M059J (cell line): ENCODE measurements around the gene AIPL1. TPM values are rescaled to one million over a fixed set of nuclear protein-coding genes. Genes with fewer than 3 reads are reported as not detected.
"Not testable (repeated sequence)": the region's sequence is repeated elsewhere in the genome, so short reads cannot be mapped to it uniquely, and the experiment has no call there.

ENCODE experiments used
- DNase-seq: peaks from one replicate; pipeline ENCODE4 v3.0.0-alpha.2; 2012; ENCODE audit warnings: low read depth
- total RNA-seq: library from RNA; depleted of rRNA; stranded (reverse); fragments of >200 nt; shearing (Covaris generic); gene quantifications from 2 replicates; pipeline ENCODE4 v1.2.3, GENCODE V29; 2014; rRNA removed

Gene AIPL1, protein sequence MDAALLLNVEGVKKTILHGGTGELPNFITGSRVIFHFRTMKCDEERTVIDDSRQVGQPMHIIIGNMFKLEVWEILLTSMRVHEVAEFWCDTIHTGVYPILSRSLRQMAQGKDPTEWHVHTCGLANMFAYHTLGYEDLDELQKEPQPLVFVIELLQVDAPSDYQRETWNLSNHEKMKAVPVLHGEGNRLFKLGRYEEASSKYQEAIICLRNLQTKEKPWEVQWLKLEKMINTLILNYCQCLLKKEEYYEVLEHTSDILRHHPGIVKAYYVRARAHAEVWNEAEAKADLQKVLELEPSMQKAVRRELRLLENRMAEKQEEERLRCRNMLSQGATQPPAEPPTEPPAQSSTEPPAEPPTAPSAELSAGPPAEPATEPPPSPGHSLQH
- total RNA-seq: 0.05 TPM in 1 of 2 replicates, not detected in the other

GRCh38 chr17:6435051-6435450, at the start of gene AIPL1:
TSS of gene AIPL1 (minus strand) at chr17:6435121. CDS start at chr17:6435104, 17 bp downstream.
- no peak for DNase-seq

DNA sequence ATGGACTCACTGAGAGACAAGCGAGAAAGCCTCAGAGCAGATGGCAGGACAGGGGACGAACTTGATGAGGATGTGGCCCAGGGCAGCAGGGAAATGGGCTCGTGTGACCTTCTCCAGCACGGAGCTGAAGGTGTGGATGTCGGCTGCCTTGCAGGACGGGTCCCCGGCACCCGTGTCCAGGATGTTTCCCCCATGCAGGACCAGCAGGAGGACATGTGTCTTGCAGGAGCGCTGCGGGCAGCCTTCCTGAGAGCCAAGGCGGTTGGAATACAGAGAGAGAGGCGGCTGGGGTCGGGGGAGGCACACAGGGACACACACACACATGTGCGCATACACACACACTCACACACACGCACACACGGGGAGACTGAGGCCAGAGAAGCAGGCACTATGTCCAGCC, 48.6 kb upstream of the AIPL1 start:
- no peak for DNase-seq

GRCh38 chr17:6482796-6483195, 47.9 kb upstream of the AIPL1 start:
- DNase-seq: not testable (repeated sequence)

- no peak for DNase-seq
Observed at GRCh38 chr17:6482105-6482455, 47.2 kb upstream of the AIPL1 start.

DNA sequence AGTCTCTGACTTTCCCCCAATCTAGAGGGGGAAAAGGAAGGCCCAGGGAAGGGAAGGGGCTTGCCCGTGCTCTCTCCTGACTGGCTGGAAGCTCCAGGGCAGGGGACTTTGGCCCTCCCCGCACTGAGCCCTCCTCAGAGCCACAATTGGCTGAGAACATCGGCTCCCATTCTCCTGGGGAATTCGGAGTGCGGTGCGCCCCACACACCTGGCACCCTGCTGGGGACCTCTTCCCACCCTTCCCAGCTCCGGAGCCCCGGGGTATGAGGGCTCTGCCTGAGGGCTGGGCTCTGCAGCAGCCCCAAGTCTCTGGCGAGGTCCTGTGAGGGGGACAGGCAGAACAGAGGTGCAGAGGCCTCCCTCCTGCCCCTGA, 45.4 kb upstream of the AIPL1 start:
- DNase-seq: no peak

- no peak for DNase-seq
Observed at GRCh38 chr17:6479622-6480302, 44.8 kb upstream of the AIPL1 start.

- DNase-seq: no peak
Observed at GRCh38 chr17:6478486-6478885, 43.6 kb upstream of the AIPL1 start.

DNA sequence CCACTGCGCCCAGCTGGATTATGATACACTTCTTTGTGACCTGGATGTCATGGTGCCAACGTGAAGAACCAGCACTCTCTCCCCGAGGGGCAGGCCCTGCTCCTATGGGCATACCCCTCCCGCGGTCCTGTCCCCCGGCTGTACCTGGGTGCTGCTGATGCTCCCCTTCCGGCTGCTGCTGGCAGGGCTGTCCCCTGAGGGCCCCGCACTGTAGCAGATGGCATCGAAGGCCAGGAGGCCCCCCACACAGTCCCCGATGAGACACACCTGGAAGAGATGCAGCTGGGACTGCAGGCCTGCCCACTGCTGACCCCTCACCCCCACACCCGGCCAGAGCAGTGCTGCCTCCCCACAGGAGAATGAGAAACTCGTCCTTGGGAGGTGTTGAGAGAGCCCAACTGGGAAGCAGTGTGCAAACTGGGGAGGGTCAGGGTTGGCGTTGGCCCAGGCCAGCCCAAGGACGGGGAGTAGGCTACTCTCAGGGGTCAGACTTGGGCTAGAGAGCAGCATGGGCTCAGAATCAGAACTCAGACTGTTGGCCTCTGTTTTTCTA, 43.0 kb upstream of the AIPL1 start:
- DNase-seq: no peak

DNA sequence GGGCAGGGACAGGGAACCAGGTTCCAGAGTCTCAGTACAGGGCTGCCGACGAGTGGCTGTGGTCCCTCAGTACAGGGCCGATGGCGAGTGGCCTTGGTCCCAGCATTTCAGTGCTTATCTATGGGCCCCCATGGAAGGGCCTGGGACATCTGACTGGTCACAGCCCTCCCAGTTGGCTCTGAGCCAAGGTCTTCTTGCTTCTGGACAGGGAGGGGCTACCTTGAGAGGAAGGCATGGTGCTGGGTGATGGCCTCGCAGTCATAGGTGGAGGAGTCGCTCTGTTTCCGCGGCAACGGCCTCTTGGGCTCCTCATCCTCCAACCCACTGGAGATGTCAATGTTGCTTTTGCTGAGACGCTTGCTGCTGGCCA, 41.9 kb upstream of the AIPL1 start:
- DNase-seq: peak; percentile 19

DNA sequence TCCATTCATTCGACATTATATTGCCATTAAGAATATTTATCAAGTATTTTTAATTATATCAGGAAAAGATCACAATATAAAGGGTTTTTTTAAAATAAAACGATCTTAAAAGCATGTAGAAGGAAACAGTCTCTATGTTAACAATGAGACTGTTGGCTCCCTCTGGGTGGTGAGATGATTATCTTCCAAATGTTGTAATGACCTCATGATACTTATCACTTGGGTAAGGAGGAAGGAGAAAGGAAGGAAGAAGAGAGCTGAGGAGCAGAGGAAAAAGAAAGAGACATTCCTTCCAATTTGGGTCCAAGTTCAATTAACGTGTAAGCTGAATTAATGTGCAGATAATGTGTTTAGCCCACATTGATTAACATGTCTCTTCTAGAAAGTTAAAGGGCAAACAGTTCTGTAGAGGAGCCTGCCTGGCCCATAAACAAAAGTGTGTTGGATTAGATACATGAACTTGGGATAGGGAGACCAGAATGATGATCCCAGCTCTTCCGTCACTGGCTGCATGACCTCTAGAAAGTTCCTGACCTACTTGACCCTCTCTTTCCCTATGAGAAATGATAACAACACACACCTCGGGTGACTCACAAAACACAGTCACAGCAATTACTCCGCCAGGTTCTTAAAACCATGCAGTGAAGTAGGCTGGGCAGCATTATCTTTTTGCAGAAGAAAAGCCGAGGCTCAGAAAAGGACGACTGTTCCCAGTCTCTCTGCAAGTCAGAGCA, 41.3 kb upstream of the AIPL1 start:
- peak; percentile 32 for DNase-seq

DNA sequence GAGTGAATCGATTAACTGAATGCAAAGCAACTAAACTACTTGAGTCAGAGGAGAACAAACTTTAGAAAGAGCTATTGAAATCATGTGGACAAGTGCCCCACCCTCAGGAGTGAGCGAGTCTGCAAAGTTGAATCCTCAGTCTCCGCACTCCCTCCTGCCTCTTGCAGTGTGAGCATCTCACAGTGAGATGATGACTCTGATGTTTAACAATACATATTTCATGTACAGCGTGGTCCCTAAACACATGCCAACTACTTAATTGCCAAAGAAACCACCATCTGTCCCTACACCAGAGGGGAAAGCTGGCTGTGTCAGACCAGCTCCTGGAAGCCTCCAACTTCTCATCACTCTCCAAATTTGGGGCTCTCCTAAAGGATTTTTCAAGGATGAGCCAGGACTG, 40.5 kb upstream of the AIPL1 start:
- no peak for DNase-seq

GRCh38 chr17:6474906-6475305, 40.0 kb upstream of the AIPL1 start:
- DNase-seq: no peak

- DNase-seq: no peak
Observed at GRCh38 chr17:6474376-6474775, 39.5 kb upstream of the AIPL1 start.

DNA sequence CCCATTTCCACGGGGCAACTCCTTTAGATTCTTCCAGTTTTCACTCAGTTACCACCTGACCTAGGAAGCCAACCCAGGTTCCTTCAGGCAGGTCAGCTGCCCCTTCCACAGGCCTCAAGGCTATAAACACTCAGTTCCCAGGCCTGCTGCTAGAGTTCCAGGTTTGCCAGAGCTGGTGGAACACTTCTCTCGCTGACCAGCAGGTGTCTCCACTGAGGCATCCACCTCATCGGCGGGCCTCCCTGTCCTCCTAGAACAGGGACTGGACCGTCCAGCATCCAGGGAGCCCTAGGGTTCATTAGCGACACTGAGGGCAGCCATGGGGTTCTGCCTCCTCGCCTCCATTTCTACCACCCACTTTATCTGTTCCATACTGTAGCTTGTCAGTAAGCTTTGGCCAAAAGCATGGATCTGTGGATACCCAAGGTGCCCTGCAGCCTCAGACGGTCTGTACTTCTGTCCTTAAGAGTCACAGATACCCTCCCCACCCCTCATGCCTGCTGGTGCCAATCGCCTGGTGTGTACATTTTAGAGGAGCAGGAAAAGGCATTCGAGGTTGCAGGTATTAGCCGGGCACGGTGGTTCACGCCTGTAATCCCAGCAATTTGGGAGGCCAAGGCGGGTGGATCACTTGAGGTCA, 38.3 kb upstream of the AIPL1 start:
- DNase-seq: peak; percentile 75

GRCh38 chr17:6472517-6472916, 37.6 kb upstream of the AIPL1 start:
- no peak for DNase-seq

GRCh38 chr17:6471531-6472465, 36.9 kb upstream of the AIPL1 start:
- DNase-seq: peak; percentile 96

GRCh38 chr17:6470751-6471521, 36.0 kb upstream of the AIPL1 start:
- DNase-seq: no peak

DNA sequence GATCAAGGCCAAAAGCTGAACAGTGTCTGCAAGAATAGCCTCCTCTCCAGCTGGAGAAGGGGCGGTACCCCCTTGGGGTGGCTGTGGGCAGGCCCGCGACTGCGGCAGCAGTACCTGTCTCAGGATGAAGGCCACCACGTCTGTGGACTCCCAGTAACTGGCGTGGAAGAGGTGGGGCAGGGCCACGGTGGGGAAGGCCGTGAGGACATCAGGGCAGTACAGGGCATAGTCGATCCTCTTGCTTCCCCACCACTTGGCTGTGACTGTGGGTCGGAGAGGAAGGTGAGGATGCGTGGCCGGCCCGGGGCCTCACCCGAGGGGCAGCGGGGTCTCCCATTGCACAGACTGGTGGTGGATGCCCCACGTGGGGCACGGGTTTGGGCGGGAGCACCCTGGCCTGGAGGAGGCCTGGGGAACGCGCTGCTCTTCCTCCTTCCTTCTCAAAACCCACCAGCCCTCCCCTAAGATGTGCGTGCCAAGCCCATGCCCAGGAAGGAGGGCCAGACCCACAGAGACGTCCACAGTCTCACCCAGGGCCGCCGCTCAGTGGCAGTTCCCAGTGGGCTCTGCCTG, 35.3 kb upstream of the AIPL1 start:
- no peak for DNase-seq

DNA sequence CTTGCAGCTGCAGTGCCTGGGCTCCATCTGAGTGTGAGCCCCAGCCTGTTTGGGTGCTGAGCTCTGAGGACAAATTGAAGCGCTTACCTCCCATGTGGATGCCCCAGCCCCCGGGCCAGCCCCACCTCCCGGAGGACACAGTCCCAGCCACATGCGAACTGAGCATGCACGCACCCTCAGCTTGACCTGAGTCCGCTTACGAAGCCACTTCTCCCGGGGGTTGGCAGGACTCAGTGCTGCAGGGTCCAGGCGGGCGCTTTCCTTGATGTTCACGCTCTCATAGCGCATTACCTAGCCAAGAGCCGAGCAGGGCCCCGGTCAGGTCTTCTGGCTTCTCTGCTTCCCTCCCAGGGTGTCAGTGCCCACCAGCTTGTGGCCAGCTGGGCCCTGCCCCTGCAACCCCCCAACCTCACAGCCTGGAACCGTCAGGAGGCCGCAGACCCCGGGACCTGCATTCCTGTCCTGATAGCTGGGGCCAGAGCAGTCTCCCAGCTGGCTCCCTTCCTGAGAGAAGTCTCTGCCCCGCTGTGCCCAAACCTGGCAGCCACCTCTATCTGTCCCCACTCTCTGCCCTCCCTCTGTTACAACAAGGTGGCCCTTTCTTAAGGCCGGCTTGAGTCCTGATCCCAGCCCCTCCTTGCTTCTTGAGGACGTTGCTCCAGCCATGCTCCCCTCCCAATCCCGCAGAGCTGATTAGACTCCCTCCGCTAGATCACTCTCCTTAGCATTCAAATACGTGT, 33.3 kb upstream of the AIPL1 start:
- DNase-seq: no peak
